Measurements from ENCODE around the gene TBC1D9. TPM values are rescaled to one million over a fixed set of nuclear protein-coding genes. Genes with fewer than 3 reads are reported as not detected.
"Not testable (repeated sequence)": the region's sequence is repeated elsewhere in the genome, so short reads cannot be mapped to it uniquely, and the experiment has no call there.

TBC1D9 gene
- total RNA-seq, 1 donor from 2014 or later = 7.9 TPM

DNA sequence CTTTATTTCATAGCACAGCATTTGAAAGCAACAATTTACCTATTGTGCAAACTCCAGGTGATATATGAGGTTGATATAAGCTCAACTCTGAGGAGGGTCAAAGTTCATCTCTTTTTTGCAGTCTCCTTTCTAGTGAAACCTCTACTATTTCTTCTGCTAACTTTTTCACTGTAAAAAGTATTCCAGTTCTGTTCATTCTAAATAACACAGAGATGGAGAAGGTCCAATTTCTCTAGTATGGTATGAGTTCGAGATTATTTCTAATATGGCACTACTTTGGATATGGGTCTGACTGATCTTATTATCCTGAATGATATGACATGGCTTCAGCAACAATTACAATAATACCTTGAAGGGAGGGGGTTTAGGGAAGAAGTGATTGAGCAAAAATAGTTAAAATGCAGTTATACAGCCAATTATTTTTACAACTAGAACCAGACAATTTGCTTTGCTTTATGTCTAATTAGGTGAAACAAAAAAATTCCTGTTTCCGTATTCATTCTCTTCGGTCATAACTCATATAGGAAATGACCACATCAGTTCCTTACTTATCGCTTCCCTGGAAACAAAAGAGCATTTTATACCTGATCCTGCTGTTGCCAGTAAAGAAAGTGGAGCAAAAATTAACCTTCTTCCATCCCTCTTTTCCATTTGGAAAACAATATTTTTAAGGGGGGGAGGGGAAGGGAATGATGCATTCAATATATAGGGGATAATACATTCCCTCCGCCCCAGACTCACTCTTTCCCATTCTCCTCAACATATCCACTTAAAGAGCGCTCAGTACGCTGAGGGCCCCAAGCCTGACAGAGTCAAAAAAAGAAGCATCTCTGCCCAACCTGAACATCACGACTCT, 1.0 kb downstream of the TBC1D9 start:
- DNase-seq (ENCODE audit: low read depth) = no peak

- DNase-seq (ENCODE audit: low read depth) = no peak
Observed at GRCh38 chr4:140753329-140753728, 2.9 kb downstream of the TBC1D9 start.

GRCh38 chr4:140752291-140753068, 3.7 kb downstream of the TBC1D9 start:
- no peak for DNase-seq (ENCODE audit: low read depth)

- no peak for DNase-seq (ENCODE audit: low read depth)
Observed at GRCh38 chr4:140750470-140750869, 5.7 kb downstream of the TBC1D9 start.

DNA sequence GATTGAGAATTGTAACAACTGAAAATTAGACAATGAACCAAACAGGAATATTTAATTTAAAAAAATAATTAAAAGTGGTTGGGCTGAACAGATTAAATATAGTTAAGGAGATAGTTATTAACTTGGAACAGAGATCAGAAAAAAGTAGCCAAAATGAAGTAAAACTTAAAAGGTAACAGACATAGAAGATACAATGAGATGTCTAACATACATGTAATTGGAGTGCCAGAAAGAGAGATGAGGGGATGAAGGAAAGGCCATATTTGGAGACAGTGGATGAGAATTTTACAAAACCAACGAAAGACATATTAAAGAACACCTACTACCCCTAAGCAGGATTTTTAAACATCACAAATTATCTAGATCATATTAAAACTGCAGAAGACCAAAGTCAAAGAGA, 8.0 kb downstream of the TBC1D9 start:
- no peak for DNase-seq (ENCODE audit: low read depth)

- DNase-seq (ENCODE audit: low read depth) = not testable (repeated sequence)
Observed at GRCh38 chr4:140746546-140746945, 9.6 kb downstream of the TBC1D9 start.

DNA sequence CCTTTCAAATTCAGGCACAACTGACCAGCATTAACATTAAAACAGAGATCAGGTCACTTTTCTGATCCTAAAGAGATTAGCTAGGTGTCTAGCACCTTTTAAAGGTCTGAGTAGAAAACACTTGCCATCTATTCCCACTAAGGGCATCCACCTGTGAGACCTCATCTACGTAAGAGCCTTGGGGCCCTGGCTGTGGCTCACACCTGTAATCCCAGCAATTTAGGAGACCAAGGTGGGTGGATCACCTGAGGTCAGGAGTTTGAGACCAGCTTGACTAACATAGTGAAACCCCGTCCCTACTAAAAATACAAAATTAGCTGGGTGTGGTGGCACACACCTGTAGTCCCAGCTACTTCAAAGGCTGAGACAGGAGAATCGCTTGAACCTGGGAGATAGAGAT, 11.8 kb downstream of the TBC1D9 start:
- DNase-seq (ENCODE audit: low read depth) = no peak

DNA sequence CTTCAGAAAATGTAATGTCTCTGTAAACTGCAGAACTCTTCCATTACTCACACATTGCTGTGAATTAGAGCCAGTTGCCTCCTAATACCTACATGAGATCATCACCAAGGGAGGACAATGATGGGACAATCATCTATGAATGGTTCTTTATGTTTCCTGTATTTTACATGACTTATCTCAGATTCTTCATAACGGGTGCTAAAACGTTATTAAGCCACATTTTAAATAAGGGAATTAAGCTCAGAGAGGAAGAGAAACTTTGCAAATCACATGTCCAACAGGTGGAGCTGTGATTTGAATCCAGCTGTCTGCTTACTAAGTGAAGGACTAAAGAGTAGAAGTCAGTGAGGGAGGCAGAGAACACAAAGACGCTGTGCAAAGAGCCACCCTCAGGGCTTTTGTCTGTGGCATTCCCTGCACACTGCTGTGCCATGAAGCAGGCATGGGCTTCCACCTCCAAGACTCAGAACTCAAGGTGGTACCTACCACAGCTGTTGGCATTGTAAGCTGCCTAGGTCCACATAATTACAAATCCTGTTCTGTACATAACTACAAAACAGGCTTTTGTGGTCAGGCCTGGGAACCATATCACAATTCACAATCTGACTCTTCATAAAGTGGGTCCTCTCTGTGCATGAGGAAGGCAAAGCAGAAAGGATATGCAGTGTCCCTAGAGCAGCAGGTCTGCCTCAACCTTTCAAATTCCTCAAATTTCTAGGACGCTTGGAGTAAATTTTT, 12.8 kb downstream of the TBC1D9 start:
- DNase-seq (ENCODE audit: low read depth) = peak; percentile 60

DNA sequence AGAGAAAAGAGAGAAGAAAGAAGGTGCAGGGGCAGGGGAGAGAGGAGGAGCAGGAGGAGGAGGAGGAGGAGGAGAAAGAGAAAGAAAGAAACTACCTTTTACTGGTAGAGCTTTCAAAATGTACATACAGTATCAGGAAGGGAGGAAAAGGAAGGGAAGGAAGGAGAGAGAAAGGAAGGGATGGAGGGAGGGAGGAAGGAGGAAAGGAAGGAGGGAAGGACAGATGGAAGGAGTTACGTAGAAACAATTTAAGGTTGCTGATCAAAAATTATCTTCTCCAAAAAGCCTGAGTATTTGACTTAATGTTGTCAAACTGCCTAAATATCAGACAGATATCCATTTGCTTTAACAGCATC, 13.4 kb downstream of the TBC1D9 start:
- DNase-seq (ENCODE audit: low read depth) = no peak

DNA sequence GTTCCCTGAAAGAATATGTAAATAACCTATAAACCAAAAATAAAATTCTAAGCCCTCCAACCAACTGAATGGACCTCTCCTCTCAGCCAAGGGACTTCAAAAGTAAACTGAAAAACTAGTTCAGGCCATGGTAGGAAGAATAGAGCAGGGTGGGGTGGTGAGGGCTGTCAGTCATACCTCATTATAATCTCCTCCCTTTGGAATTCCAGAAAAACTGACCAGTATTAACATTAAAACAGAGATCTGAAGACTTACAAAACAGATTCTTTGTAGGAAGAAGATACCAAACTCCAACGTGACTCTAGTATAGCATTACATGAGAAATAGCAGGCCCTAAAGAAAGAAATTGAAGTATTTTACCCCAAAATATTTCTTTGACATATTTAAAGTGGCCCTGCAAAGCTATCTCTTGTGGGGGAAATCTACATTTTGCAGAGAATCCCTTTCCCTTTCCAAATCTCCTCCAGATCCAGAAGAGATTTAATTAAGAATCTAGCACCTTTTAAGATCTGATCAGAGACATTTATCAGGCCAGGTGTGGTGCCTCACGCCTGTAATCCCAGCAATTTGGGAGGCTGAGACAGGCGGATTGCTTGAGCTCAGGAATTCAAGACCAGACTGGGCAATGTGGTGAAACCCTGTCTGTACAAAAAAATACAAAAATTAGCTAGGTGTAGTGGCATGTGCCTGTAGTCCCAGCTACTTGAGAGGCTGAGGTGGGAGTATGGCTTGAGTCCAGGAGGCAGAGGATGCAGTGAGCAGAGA, 15.1 kb downstream of the TBC1D9 start:
- no peak for DNase-seq (ENCODE audit: low read depth)

DNA sequence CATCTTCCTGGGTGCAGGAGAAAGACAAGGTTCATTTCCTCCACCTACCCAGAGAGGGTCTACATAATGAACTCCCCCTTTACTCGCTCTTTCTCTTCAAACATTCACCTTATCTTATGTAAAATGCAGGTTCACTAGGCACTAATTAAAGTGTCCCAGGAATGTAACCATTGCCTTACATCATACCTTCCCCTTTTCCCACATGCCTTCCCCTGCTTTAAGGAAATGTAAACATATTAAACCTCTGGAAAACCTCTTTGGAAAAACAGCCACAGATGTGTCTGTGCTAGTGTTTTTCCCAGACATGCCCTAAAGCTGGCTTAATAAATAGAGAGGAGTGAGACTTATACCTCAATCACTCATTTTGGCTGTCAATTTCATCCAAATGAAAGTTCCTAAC, 15.8 kb downstream of the TBC1D9 start:
- no peak for DNase-seq (ENCODE audit: low read depth)

DNA sequence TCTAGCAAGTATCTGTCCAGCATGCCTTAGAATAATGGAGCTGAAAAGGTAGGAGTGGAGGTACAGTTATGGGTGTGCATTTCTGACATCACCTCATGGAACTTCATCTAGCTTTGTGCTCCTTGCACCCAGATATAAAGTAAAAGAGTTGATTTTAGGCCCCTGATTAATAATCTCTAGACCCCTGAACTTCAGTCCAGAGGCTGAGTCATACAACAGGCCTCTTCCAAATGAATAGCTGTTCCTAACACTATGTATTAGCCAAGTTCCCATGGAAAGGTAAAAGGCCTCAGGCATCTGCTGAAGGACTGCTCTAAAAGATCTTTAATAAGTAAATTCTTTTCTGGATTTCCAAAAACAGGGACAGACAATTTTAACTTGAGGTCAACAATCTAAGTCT, 16.2 kb downstream of the TBC1D9 start:
- DNase-seq (ENCODE audit: low read depth) = no peak

DNA sequence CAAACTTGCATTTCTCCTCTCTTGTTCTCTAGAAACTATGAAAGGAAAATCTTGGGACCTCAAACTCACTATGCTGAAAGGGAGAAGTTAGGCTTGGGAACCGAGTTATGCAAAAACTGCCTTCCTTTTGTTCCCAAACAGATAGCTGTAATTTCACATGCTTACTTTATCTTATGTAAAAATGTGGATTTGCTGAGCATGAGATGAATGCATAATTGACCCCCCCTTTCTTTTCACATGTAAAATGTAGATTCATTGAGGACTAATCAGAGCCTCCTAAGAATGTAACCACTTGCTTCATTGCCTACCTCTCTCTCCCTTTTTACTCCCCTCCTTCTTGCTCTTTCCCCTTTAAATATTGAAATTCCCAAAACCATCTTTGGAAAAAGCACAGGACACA, 18.0 kb downstream of the TBC1D9 start:
- DNase-seq (ENCODE audit: low read depth) = no peak

GRCh38 chr4:140736669-140737343, 19.4 kb downstream of the TBC1D9 start:
- DNase-seq (ENCODE audit: low read depth) = no peak

- DNase-seq (ENCODE audit: low read depth) = no peak
Observed at GRCh38 chr4:140735779-140736391, 20.3 kb downstream of the TBC1D9 start.

DNA sequence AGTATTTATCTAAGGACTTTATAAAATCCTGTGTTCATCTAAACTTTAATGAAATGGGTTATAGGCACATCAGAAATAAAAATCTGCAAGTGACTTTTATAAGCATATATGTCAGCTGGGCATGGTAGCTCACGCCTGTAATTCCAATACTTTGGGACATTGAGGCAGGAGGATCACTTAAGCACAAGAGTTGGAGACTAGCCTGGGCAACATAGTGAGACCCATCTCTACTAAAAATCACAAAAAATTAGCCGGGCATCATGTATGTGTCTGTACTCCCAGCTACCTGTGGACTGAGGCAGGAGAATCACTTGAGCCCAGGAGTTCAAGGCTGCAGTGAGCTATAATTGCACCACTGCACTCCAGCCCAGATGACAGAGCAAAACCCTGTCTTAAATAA, 20.9 kb downstream of the TBC1D9 start:
- DNase-seq (ENCODE audit: low read depth) = no peak

DNA sequence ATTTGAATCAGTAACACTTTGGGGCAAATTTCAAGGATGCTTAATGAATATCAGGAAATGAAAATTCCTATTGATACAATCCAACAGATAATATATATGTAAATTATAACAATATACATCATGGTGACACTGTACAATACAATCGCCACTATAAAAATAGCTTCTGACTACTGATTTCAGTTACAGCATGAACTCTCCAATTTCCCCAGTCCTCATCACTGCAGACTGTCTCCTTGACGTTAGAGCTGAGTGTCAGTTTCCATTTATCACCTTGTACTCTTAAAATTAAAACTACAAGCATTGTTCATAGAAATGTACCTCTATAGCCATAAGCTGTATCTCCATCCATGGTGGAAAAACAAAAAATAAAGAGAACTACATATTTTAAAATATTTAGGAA, 23.4 kb downstream of the TBC1D9 start:
- DNase-seq (ENCODE audit: low read depth) = no peak

DNA sequence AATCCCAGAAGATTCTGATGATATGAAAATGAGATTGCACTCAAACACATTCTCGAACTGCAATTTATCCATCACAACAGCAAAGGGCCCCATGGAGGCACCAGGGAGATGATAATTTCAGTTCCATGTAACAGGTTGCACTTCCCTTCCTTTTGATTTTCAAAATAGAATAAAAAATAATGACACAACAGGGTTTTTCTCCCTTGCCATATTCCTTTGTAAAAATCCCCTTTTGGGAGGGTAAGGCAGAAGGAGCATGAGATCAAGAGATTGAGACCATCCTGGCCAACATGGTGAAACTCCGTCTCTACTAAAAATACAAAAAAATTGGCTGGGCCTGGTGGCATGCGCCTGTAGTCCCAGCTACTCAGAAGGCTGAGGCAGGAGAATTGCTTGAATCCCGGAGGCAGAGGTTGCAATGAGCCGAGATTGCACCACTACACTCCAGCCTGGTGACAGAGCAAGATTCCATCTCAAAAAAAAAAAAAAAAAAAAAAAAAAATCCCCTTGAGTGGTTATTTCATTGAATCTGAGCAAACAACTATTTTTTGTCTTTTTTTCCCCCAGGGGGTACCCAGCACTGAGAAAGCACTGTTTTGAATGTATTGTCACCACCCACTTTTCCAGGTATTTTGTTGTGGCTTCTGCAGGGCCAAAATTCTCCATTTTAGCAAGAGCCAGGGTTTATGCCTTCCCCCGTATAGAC, 26.7 kb downstream of the TBC1D9 start:
- DNase-seq (ENCODE audit: low read depth) = no peak

DNA sequence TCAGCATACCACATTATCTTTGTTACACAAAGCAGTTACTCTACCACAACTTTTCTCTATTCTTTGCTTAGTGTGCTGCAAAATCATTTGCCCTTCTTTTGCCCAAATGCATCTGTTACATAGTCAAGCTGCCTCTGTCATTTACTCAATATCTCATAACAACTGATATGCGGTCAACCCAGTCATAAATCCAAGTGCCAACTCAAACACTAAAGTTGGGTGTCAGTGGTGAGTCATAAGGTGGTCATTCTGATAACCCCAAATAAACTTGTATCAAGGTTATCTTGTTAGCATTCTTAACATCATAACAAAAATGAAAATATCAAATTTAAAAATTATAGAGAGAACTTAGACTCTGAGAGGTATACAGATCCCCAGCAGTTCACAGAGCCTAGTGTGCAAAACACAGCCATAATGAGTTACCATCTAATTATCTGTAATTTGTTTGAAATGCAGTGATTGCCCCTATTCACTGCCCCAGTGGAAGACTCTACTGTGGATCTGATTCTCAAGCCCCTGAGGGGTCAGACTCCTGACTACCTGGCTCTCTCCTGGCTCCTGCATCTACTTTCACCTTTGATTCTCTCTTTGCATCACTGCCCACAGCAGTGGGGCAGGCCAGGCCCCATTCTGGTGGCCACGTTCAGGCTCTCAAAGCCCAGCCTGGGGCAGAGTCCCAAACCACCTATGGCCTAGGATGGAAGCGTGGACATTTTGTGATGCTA, 29.2 kb downstream of the TBC1D9 start:
- peak; percentile 84 for DNase-seq (ENCODE audit: low read depth)
